HuH-7 (cell line): ENCODE measurements around the gene FOSB.
"Not testable (repeated sequence)": the region's sequence is repeated elsewhere in the genome, so short reads cannot be mapped to it uniquely, and the experiment has no call there.

ENCODE experiments used
- DNase-seq: peaks from one replicate; pipeline ENCODE4 v3.0.0; 2011; ENCODE audit warnings: low spot score

FOSB gene

GRCh38 chr19:45467456-45468158, at the start of gene FOSB:
FOSB (plus strand) TSS chr19:45467996; CDS start chr19:45468587, 591 bp downstream.
- peak; percentile 95 for DNase-seq

- no peak for DNase-seq
These were observed 49.0 kb upstream of the FOSB start for GRCh38 chr19:45418802-45419201.

GRCh38 chr19:45419396-45419795, 48.4 kb upstream of the FOSB start:
- no peak for DNase-seq

GRCh38 chr19:45419895-45420294, 47.9 kb upstream of the FOSB start:
- no peak for DNase-seq

- DNase-seq, result no peak
These were observed 47.4 kb upstream of the FOSB start for GRCh38 chr19:45420356-45420755.

- DNase-seq, result no peak
These were observed 46.9 kb upstream of the FOSB start for GRCh38 chr19:45420871-45421270.

- no peak for DNase-seq
These were observed 45.8 kb upstream of the FOSB start for GRCh38 chr19:45421947-45422498.

- no peak for DNase-seq
These were observed 44.7 kb upstream of the FOSB start for GRCh38 chr19:45423033-45423588.

- peak; percentile 95 for DNase-seq
These were observed 44.1 kb upstream of the FOSB start, which contains the start of gene ERCC1 for GRCh38 chr19:45423589-45424190. ERCC1 (minus strand) TSS chr19:45423917; CDS start chr19:45423374, 543 bp downstream.

- DNase-seq, result peak; percentile 62
These were observed 43.4 kb upstream of the FOSB start for GRCh38 chr19:45424191-45425058.

- peak; percentile 64 for DNase-seq
These were observed 39.2 kb upstream of the FOSB start for GRCh38 chr19:45428384-45429231.

- not testable (repeated sequence) for DNase-seq
These were observed 37.9 kb upstream of the FOSB start for GRCh38 chr19:45429896-45430295.

- DNase-seq, result not testable (repeated sequence)
These were observed 36.8 kb upstream of the FOSB start for GRCh38 chr19:45431008-45431407.

GRCh38 chr19:45432543-45432942, 35.3 kb upstream of the FOSB start:
- not testable (repeated sequence) for DNase-seq

- no peak for DNase-seq
These were observed 30.5 kb upstream of the FOSB start for GRCh38 chr19:45437328-45437727.

GRCh38 chr19:45439190-45439568, 28.6 kb upstream of the FOSB start:
- DNase-seq, result no peak

- peak; percentile 81 for DNase-seq
These were observed 28.1 kb upstream of the FOSB start for GRCh38 chr19:45439569-45440258.

- DNase-seq, result no peak
These were observed 27.5 kb upstream of the FOSB start for GRCh38 chr19:45440259-45440638.

- DNase-seq, result peak; percentile 73
These were observed 26.7 kb upstream of the FOSB start for GRCh38 chr19:45440873-45441654.

GRCh38 chr19:45442408-45442777, 25.4 kb upstream of the FOSB start:
- no peak for DNase-seq
